Colon (tissue), 2 donors: ENCODE results near the gene USP5.

Source experiments
- FAIRE-seq: peaks from 2 replicates; lab custom pipeline; 2012; peaks lifted over from hg19 to GRCh38; lab: Jason Lieb, UNC
- donor health status: control.
- donor health status: control.

The USP5 gene

GRCh38 chr12:6825398-6826124, 26.4 kb upstream of the USP5 start:
- no peak for FAIRE-seq

GRCh38 chr12:6826125-6826733, 25.7 kb upstream of the USP5 start:
- no peak for FAIRE-seq

- FAIRE-seq = no peak
Measured at GRCh38 chr12:6826734-6827436, 25.1 kb upstream of the USP5 start.

- no peak for FAIRE-seq
Measured at GRCh38 chr12:6827437-6827911, 24.5 kb upstream of the USP5 start.

- no peak for FAIRE-seq
Measured at GRCh38 chr12:6827982-6828780, 23.8 kb upstream of the USP5 start, which contains the start of gene P3H3. Gene P3H3, plus strand, starts transcription at chr12:6828407. Its CDS starts 34 bp downstream, at chr12:6828441.

GRCh38 chr12:6828781-6829535, 23.0 kb upstream of the USP5 start:
- FAIRE-seq = no peak

- no peak for FAIRE-seq
Measured at GRCh38 chr12:6829536-6830220, 22.3 kb upstream of the USP5 start.

GRCh38 chr12:6830286-6830890, 21.6 kb upstream of the USP5 start:
- FAIRE-seq = no peak

- no peak for FAIRE-seq
Measured at GRCh38 chr12:6830999-6831398, 21.0 kb upstream of the USP5 start.

- FAIRE-seq = no peak
Measured at GRCh38 chr12:6831450-6831995, 20.4 kb upstream of the USP5 start.

GRCh38 chr12:6832125-6832524, 19.8 kb upstream of the USP5 start:
- no peak for FAIRE-seq

- FAIRE-seq = no peak
Measured at GRCh38 chr12:6833189-6833890, 18.6 kb upstream of the USP5 start.

- no peak for FAIRE-seq
Measured at GRCh38 chr12:6834254-6834653, 17.7 kb upstream of the USP5 start.

GRCh38 chr12:6834873-6835272, 17.1 kb upstream of the USP5 start:
- FAIRE-seq = no peak

- FAIRE-seq = no peak
Measured at GRCh38 chr12:6836851-6837250, 15.1 kb upstream of the USP5 start.

GRCh38 chr12:6837370-6838060, 14.4 kb upstream of the USP5 start:
- FAIRE-seq = no peak

- FAIRE-seq = no peak
Measured at GRCh38 chr12:6838854-6839253, 13.1 kb upstream of the USP5 start.

- no peak for FAIRE-seq
Measured at GRCh38 chr12:6839482-6840201, 12.3 kb upstream of the USP5 start.
